Measurements from ENCODE around the gene EFCAB6. TPM values are rescaled to one million over a fixed set of nuclear protein-coding genes. Genes with fewer than 3 reads are reported as not detected.

EFCAB6 gene
- total RNA-seq, 1 donor, result 0.52 TPM

DNA sequence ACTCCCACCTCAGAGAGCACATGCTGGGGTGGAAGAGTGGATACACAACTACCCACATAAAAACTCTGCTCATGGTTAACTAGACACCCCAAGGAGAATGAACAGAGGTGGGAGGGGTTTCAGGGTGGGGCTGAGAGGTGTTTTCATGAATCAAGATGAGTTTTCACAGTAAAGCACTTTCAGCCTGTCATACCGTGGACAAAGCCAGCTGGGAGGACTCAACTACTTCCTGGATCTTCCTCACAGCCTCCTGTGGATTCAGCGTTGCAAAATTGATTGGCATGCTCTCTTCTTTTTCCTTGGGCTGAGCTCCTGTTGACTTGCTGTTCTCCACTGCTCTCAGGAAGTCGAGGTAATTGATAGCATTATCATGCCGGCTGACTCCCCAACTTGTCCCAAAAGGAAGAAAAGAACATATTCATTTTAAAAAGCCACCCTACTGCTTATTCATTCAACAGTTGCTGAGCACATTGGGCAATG lies 231.8 kb downstream of the EFCAB6 start:
- peaks cover 5% of the 10 kb centered on the region for H3K27me3 ChIP-seq (ENCODE audit: insufficient read depth, low read length)
- no peaks in the 10 kb centered on the region for H3K4me1 ChIP-seq (ENCODE audit: insufficient read depth, low read length)
- no peaks in the 10 kb centered on the region for H3K9me3 ChIP-seq (ENCODE audit: low read depth, low read length)
- H3K4me3 ChIP-seq (ENCODE audit: low read length), result no peak overlapping the region

DNA sequence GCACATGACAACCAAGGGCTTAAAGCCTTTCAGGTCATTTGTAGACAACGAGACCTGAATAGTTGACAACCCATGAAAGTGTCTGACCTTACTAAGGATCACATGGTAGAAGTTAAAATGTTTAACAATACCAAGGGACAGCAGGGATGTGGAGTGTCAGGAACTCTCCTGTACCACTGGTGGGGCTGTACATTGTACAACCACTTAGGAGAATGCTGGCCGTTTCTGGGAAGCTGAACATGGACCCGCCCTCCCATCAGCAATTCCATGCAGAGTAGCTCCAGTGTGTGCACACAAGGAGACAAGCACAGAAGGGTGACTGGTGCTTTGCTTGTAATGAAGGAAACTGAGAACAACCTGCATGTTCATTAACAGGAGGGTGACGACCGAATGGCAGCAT lies 237.4 kb downstream of the EFCAB6 start:
- Histone ChIP-seq H3K27me3 (ENCODE audit: insufficient read depth, low read length) (no peaks in the 10 kb centered on the region), H3K9me3 (ENCODE audit: low read depth, low read length) (no peaks in the 10 kb centered on the region), H3K4me3 (ENCODE audit: low read length) (no peak overlapping the region)

DNA sequence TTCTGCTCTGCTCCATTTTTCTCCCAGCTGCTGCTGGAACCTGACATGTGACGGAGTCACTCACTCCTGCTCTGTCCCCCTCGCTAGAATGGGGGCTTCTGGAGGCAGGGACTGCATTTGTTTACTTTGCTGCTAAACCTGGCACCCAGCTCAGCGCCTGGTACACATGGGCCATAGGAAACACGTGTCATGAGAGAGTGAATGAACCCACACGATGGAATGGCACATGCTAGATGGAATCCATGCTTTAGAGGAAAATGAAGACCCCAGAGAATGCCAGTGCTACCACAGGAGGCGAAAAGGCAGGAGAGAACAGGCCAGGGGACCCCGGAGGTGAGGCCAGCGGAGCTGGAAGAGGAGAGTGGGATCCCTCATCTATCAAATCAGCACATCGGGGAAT lies 239.4 kb downstream of the EFCAB6 start:
- no peaks in the 10 kb centered on the region for H3K4me1 ChIP-seq (ENCODE audit: insufficient read depth, low read length)
- H3K27me3 ChIP-seq (ENCODE audit: insufficient read depth, low read length), result no peaks in the 10 kb centered on the region
- H3K4me3 ChIP-seq (ENCODE audit: low read length), result no peak overlapping the region
- H3K9me3 ChIP-seq (ENCODE audit: low read depth, low read length), result no peaks in the 10 kb centered on the region

More for the DNA sequence above, 237.4 kb downstream of the EFCAB6 start:
- no peaks in the 10 kb centered on the region for H3K4me1 ChIP-seq (ENCODE audit: insufficient read depth, low read length)

DNA sequence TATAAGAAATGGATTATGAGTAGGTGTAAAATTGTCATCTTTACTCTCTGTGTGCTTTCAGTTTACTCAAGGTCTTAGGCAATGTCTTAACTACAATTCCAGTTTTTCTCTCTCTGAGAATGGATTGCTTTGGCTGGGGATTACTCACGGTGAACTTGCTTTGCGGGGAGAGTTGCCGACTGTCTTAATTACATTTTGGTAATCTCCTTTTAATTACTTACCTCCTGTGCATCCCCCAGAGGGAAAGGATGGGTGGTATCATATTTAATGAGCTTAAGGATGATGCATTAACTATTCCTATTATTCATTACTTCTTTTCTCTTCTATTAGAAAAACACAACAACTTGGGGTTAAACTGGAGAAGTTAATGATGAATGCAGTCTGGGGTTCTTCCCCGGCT lies 240.9 kb downstream of the EFCAB6 start:
- Histone ChIP-seq H3K4me3 (ENCODE audit: low read length) (no peak overlapping the region), H3K27me3 (ENCODE audit: insufficient read depth, low read length) (no peaks in the 10 kb centered on the region), H3K9me3 (ENCODE audit: low read depth, low read length) (no peaks in the 10 kb centered on the region), H3K4me1 (ENCODE audit: insufficient read depth, low read length) (no peaks in the 10 kb centered on the region)

DNA sequence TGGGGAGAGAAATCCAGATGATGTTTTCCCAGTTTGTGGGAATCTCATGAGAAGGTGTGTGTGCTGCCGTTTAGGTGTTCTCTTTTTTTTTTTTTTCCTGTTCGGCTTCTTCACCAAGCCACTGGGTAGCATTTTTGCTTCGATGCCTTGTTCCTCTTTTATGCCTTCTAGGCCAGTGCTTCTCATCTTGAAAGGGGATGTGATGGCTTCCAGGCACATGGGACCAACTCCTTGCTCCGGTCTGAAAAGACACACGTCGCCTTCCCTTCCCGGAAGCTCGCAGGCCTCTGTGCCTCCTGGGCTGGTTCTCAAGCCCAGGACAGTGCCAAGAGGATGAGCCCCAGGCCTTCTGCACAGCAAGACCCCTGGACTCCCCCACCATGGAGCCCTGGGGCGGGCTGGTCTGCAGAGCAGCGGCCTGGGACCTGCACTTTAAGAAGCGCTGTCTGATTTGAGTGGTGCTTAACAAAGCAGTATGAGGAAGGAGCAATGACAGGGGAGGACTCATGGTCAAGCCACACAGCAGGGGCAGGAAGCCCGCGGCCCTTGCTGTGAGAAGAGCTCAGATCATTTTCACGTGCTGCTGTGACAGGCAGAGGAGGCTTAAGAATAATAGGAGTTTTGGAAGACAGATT lies 241.5 kb downstream of the EFCAB6 start:
- Histone ChIP-seq H3K27me3 (ENCODE audit: insufficient read depth, low read length) (no peaks in the 10 kb centered on the region), H3K9me3 (ENCODE audit: low read depth, low read length) (no peaks in the 10 kb centered on the region), H3K4me1 (ENCODE audit: insufficient read depth, low read length) (no peaks in the 10 kb centered on the region), H3K4me3 (ENCODE audit: low read length) (no peak overlapping the region)

DNA sequence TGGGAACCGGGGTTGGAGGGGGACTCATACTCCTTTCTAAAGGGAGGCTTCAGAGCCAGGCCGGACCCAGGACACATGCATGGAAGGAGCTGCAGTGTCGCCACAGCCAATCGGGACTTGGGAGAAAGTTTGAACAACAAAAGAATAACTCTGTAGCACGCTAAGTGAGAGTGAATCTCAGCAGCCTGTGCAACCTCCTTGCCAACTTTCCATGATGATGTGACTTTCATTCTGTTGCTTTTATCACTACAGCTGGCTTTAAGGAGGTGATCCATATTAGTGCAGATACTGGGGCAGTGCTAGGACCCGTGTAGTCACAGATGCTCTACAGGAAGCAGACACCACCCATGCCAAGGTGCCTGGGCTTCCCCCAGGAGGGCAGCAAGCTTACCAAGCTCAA lies 243.0 kb downstream of the EFCAB6 start:
- H3K4me1 ChIP-seq (ENCODE audit: insufficient read depth, low read length), result no peaks in the 10 kb centered on the region

DNA sequence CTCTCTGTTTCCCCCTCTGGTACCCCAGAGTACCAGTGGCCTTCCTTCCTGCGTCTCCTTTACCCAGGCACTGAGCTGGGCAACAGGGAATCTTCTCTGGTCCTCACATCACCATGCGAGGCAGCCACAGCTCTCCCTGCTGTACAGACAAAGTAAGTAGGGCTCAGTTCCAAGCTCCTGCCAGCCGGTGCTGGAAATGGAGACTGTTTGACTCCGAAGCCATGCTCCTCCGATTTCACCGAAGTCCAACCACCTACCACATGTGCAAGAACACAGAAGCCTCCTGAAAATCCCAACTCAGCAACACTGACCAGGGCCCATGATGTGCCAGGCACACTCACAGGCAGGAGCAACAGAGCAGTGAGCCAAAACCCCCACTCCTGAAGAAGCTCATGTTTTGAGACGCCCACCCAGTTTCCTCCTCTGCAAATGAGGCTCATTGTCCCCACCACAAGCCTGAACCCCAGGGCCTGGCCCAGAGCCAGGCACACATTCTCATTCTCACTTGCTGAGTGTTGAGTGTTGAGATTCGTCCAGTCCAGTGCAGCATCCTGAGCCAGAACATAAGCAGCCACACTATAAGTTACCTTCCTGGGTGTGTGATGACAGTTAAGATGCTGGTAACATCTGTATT lies 244.3 kb downstream of the EFCAB6 start:
- H3K27me3 ChIP-seq (ENCODE audit: insufficient read depth, low read length), result no peaks in the 10 kb centered on the region
- no peaks in the 10 kb centered on the region for H3K9me3 ChIP-seq (ENCODE audit: low read depth, low read length)
- no peak overlapping the region for H3K4me3 ChIP-seq (ENCODE audit: low read length)
- H3K4me1 ChIP-seq (ENCODE audit: insufficient read depth, low read length), result no peaks in the 10 kb centered on the region

More for the DNA sequence above, 243.0 kb downstream of the EFCAB6 start:
- no peak overlapping the region for H3K4me3 ChIP-seq (ENCODE audit: low read length)
- no peaks in the 10 kb centered on the region for H3K27me3 ChIP-seq (ENCODE audit: insufficient read depth, low read length)
- no peaks in the 10 kb centered on the region for H3K9me3 ChIP-seq (ENCODE audit: low read depth, low read length)

DNA sequence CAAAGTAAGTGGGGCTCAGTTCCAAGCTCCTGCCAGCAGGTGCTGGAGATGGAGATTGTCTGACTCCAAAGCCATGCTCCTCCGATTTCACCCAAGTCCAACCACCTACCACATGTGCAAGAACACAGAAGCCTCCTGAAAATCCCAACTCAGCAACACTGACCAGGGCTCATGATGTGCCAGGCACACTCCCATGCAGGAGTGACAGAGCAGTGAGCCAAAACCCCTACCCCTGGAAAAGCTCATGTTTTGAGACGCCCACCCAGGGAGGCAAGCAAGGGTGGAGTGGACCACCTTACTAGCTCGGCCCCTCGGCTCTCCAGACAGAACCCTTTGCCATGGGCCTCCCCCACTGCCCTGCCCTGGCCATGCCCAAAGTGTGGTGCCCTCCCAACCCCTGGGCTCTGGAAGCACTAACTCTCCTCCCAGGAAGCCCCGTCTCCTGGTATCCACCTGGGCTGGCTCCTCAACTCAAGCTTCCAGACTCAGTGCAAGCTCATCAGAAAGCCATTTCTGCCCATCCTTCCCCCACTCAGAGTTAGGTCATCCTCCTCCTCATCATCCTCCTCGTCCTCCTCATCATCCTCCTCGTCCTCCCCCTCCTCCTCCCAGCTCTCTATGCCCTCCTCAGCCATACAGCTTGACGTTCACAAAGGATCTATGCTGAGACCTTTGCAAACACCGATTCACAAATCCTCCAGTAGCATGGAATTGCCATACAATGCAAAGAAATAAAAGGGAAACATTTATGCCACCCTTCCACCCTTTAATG lies 245.4 kb downstream of the EFCAB6 start:
- H3K4me1 ChIP-seq (ENCODE audit: insufficient read depth, low read length), result no peaks in the 10 kb centered on the region
- H3K27me3 ChIP-seq (ENCODE audit: insufficient read depth, low read length), result no peaks in the 10 kb centered on the region
- no peaks in the 10 kb centered on the region for H3K9me3 ChIP-seq (ENCODE audit: low read depth, low read length)
- no peak overlapping the region for H3K4me3 ChIP-seq (ENCODE audit: low read length)

DNA sequence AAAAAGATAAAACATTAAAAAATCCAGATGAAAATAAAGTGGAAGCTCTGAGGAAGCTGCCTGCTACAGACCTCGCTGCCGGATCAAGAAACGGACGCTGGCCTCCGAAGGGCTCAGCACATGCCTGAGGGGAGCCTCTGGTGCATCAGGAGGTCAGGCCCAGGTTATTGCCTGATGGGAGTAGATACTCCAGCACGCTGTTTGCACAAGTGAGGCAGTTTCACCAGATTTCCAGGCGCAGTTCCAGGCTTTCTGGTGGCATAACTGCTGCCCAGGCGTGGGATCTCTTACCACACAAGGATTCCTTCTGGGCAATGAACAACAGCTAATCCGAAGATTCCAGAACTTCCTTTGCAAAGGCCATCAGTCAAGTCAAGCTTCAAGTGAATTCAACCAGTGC lies 246.1 kb downstream of the EFCAB6 start:
- Histone ChIP-seq H3K27me3 (ENCODE audit: insufficient read depth, low read length) (no peaks in the 10 kb centered on the region), H3K4me1 (ENCODE audit: insufficient read depth, low read length) (no peaks in the 10 kb centered on the region), H3K9me3 (ENCODE audit: low read depth, low read length) (no peaks in the 10 kb centered on the region), H3K4me3 (ENCODE audit: low read length) (no peak overlapping the region)

DNA sequence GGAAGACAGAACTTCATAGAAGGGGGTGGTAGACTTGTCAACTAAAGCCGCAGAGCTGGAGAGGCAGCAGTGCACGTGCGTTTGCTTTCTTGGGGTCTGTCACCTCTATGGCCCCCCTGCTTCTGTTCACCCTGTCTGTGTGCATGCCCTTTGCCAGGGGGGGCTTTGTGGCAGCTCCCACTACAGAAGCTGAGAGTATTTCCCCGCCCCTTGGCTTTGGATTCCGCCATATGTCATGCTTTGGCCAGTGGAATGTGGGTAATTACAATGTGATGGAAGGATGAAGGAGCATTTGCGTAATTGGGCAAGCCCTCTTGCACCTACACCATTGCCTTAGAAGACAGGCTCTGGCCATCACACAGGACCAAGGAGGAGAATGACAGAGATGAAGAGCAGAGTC lies 247.2 kb downstream of the EFCAB6 start:
- H3K9me3 ChIP-seq (ENCODE audit: low read depth, low read length), result no peaks in the 10 kb centered on the region
- no peaks in the 10 kb centered on the region for H3K4me1 ChIP-seq (ENCODE audit: insufficient read depth, low read length)
- H3K4me3 ChIP-seq (ENCODE audit: low read length), result no peak overlapping the region
- H3K27me3 ChIP-seq (ENCODE audit: insufficient read depth, low read length), result no peaks in the 10 kb centered on the region

DNA sequence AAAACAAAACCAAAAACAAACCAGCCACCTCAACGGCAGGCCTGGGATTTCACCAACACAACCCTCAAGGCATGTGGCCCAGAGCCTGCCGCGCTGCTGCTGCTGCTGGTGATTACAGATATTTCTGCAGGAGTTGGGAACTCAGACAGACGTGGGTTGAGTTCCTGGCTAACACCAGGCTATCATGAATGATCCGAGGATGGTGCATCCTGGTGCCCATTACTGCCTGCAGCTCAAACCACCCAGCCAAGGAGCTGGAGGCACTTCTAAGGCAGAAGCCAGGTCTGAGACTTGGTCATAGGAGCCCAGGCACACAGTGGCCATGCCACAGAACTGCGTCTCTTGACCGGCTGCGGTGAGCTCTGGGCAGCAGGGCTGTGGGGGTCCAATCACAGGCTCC lies 248.5 kb downstream of the EFCAB6 start:
- Histone ChIP-seq H3K27me3 (ENCODE audit: insufficient read depth, low read length) (no peaks in the 10 kb centered on the region), H3K4me3 (ENCODE audit: low read length) (no peak overlapping the region)

DNA sequence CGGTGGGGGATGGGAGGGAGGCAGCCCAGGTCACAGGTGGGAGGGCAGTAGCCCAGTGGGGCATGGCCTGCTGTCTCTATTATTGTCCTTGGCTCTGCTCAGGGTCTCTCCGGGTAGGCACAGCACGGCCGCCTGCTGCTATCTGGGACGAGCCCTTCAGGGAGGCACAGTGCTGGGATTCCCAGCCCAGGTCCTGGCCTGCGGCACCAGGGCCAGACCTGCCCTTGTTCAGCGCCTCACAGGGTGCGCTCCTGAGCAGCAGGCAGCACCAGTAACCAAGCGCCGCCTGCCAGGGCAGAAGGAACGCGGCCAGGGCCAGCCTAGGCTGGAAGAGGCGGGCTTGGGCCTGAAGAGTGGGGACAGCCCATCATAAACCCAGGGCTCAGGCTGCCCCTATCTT lies 249.3 kb downstream of the EFCAB6 start:
- H3K4me3 ChIP-seq (ENCODE audit: low read length), result no peak overlapping the region

More for the DNA sequence above, 248.5 kb downstream of the EFCAB6 start:
- Histone ChIP-seq H3K9me3 (ENCODE audit: low read depth, low read length) (no peaks in the 10 kb centered on the region), H3K4me1 (ENCODE audit: insufficient read depth, low read length) (no peaks in the 10 kb centered on the region)

DNA sequence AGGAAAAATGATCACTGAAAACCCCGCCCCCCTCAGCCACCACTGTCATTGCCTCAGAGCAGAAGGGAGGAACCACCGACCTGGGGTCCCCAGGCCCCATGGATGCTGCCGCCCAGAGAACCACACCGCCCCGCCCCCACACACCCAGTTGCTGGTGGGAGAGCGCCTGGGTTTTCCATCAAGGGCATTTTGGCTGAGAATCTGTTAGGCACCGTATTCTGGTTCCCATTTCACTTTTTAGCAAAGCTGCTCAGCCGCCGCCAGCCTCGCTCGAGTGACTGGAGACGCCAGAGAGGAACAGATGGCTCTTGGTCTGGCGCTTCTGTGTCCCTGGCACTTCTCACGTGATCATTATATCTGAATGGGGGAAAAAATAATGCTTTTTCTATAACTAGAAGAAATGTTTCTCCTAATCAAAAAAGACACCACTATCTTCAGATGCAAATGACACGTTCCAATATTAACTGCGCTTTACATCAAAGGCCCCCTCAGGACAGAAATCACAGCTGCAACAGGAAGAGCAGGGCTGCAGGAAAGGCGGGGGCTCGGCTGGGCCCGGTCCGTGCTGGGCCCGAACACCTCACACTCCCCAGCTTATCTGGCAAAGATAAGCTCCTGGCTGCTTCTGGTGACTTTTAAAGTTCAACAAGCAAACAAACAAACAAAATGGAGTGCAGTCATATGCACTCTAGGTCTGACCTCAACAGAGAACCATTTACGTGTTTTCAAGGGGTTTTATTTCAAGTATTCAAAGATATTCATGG lies 250.5 kb downstream of the EFCAB6 start:
- Histone ChIP-seq H3K4me1 (ENCODE audit: insufficient read depth, low read length) (no peaks in the 10 kb centered on the region), H3K4me3 (ENCODE audit: low read length) (no peak overlapping the region), H3K9me3 (ENCODE audit: low read depth, low read length) (peaks cover 5% of the 10 kb centered on the region), H3K27me3 (ENCODE audit: insufficient read depth, low read length) (no peaks in the 10 kb centered on the region)

More for the DNA sequence above, 249.3 kb downstream of the EFCAB6 start:
- H3K4me1 ChIP-seq (ENCODE audit: insufficient read depth, low read length), result no peaks in the 10 kb centered on the region
- no peaks in the 10 kb centered on the region for H3K27me3 ChIP-seq (ENCODE audit: insufficient read depth, low read length)
- H3K9me3 ChIP-seq (ENCODE audit: low read depth, low read length), result peaks cover 5% of the 10 kb centered on the region

DNA sequence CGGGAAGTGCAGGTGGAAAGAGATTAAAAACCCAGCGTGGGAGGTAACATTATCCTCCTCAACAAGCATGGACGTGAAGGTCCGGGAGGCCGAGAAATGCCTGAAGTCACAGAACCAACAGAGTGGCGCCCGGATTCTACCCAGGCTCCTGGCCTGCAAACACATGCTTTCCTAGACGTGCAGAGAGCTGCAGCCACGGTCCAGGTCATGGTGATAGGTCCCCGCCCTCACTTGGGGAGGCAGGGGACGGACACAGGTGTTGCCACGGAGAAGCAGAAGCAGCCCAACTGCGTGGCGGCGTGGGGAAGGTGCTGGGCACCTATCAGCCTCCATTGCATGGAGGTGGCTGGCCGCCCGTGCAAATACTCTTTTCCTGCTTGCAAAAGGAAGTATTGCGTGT lies 251.5 kb downstream of the EFCAB6 start:
- Histone ChIP-seq H3K9me3 (ENCODE audit: low read depth, low read length) (peaks cover 5% of the 10 kb centered on the region), H3K27me3 (ENCODE audit: insufficient read depth, low read length) (no peaks in the 10 kb centered on the region), H3K4me3 (ENCODE audit: low read length) (no peak overlapping the region), H3K4me1 (ENCODE audit: insufficient read depth, low read length) (no peaks in the 10 kb centered on the region)
